Left ventricle myocardium superior (tissue), 1 donor: ENCODE measurements around the gene PDLIM1. TPM values are rescaled to one million over a fixed set of nuclear protein-coding genes. Genes with fewer than 3 reads are reported as not detected.

ENCODE experiments used
- ATAC-seq: fragments of 200-7000 bp; cut with Tn5 transposase; one replicate; pipeline ENCODE4 v1.9.1; 2020; ENCODE audit warnings: mild to moderate bottlenecking, moderate library complexity
- DNase-seq: peaks from one replicate; pipeline ENCODE4 v3.0.0-alpha.2; 2020
- intact Hi-C: fragments of 100-400 bp; cut with micrococcal nuclease; formaldehyde crosslinking; loops from one replicate; pipeline ENCODE4 v1.11.0; 2022
- total RNA-seq: library from RNA; stranded (reverse); fragmentation: NEBNext Ultra II Directional; extraction: Animal tissue kit (Norgen Biotek cat#: 25700); gene quantifications from one replicate; pipeline ENCODE4 v1.2.1, GENCODE V29; 2021
- donor health status: DM: no; HTN: yes; CAD: no; lungs with severe emphysema.

PDLIM1 gene
- total RNA-seq, 1 donor from 2014 or later = 231 TPM

DNA sequence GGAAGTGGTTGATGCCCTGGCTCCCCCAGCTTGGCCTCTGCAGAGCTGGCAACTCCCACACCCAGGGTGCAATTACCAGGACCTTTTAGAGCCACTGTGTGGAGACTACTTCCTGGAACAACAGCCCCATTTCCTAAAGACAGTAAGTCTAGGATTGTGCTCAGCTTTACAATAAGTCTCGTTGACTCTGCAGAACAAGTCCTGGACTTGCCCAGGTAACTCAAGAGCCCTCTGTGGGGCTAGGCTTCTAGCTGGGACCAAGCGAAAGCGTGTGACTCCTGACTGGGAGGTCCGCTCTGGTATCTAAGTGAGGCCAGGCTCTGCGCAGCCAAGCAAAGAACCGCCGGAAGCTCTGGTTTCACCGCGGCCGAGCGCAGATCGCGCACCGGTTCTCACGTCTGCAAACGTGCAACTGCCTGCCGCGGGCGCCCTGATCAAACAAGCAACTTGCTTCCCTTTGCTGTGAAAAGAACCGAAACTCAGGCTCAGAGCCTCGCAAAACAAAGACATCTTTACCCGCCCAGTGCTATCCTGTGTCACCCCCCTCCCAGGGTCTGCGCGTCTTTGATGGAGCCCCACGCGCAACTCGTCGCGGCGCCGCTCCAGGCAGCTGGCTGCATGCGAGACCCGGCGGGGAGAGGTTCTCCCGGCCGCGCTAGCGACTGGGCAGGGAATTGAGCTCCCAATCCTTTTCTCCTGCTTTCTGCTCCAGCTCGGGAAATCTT, 4.4 kb upstream of the PDLIM1 start:
- ATAC-seq (no peak), DNase-seq (peak; percentile 66)
- intact Hi-C loops = no loop called here

DNA sequence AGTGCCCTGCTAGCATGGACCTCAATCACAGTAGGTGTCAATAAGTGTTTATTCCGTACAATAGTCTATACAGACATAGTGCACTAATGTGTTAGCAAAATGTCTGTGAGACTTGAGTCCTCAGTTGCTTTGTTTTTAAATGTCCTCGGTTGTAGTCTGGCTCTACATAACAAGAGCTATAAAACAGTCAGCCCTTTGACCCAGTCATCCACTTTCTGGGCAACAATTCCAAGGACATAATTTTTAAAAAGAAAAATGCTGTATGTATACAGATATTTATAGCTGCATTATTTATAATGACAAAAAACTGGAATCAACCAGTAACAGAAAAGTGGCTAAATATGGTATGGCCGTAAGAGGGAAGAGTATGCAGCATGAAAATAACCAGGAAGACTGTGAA, 2.8 kb upstream of the PDLIM1 start:
- DNase-seq = no peak
- intact Hi-C loops = no loop called here
- ATAC-seq = no peak

DNA sequence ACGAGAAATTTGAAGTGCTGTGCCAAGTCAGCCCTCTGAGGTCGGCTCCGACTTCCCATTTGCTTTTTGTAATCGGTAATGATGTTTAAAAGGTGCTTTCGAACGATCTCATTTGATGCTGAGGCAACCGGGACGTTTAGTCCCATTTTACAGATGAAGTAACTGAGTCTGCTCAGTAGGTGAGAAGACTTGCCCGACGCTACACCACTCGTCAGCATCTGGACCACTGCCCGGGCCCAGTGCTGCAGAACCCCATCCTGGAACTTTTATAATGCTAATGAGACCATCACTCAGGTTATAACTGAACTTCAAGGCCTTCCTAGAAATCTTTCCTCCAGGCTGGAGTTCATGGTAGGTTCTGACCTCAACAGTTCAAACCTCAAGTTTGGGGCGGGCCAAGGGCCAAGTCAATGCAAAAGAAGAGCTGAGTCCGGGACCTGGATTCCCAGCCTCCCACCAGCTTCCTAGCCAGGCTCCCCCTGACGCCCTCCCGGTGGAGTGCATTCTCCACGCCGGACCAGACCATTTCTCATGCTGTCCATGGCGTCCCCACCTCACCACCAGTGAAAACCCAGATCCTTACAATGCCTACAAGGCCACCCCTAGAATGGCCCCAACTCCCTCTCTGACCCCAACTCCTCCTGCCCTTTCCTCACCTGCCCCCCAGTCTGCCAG, 699 bp upstream of the PDLIM1 start:
- no peak for ATAC-seq
- DNase-seq = no peak
- intact Hi-C loops = no loop called here

DNA sequence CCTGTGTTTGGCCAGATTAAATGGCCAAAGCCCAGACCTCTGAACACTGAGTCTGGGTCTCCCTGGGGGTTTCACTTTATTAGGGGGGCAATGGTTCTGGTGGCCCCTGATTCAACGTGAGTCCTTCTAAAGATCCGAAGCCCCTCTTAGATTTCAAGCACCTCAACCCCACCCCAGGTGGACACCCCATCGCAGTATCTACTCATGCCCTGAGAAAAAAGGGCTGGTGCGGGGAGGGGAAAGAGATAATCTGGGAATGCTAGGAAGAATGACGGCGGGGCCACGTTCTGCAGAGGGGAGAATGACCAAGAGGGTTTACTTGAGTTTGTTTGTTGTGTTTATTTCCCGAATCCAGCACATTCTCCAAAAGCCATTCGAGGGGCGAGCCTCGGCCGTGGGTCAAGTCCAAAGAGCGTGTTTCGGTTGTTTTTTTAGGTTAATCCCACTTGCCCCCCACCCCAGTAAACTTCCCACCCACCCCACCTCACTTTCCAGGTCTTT, 832 bp downstream of the PDLIM1 start:
- DNase-seq (no peak), ATAC-seq (no peak)
- intact Hi-C loops = no loop called here

DNA sequence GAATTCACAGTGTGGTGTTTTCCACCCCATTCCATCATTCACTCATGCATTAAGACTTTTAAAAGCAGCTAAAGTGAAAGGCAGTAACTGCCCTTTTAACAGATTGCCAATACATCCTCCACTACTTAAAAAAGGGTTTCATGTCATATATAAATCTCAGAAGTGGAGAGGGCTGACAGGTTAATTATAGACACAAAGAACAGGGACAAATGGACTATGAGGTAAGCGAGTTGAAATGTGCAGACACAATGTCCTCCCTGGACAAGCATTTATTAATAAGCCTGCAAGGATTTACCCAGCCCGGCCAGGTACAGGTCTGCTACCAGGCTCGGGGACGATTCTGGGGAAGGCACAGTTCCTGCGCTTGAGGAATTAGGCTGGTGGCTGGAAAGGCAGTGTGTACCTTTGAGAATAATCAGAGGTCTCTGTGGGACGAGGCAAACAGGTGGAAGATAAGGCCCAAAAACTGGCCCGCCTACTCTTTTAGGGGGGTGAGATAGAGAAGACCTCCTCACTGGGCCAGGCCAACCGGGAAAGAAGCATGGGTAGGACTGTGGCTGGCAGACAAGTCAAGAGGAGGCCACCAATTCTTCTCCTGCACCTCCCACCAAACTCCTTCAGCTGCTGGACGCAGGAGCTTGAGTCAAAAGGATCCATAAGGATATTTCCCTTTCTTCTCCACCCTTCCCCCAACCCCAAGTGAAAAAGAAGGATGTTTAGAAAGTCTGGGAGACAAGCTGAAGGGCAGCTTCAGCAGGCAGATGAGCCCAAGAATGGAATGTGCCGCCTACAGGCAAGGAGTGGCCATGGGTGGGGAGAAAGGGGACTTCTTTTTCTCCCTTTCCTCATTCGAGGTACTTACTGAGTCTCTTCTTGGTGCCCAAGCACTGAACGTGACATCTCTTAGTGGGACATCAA, 1.5 kb downstream of the PDLIM1 start:
- DNase-seq (peak; percentile 41), ATAC-seq (peak; percentile 68)
- intact Hi-C loops = no loop called here

DNA sequence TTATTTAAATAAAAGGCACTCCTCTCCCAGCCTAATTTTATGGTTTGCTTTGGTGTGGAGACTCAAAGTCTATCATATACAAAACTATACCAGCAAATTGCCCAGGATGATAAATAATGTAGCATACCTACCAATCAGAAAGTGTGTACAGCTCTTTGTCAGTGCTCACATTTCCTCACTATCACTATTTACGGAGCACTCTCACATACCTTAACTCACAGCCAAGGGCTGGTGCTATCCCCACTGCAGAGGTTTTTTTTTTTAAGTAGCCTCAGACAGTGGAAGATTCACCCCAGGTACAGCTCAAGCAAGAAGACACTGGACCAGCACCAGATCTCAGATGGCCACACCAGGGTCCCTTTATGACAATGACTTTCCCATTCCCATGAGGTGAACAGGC, 2.5 kb downstream of the PDLIM1 start:
- ATAC-seq = peak; percentile 28
- DNase-seq = no peak
- intact Hi-C loops = no loop called here

DNA sequence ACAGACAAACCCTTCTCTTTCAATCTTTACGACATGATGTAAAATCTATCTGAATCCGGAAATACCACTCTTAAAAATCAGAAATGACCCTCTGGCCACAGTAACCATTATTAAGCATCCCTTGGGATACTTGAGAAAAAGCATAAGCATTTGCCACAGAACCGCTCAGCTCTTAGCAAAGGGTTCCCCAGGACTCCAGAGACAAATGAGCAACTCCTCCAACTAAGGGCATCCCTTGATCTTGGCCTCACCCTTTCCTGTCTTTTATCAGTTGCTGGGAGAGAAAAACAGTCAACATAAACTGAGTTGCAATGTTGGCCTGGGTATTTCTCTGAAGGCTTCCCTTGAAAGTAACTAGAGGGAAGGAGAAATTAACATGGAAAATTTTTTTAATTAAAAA, 3.5 kb downstream of the PDLIM1 start:
- DNase-seq (no peak), ATAC-seq (peak; percentile 9)
- intact Hi-C loops = loop anchor here (2.0 kb wide), 1 partner anchor 40 kb away; no protein-coding TSS in a partner anchor

DNA sequence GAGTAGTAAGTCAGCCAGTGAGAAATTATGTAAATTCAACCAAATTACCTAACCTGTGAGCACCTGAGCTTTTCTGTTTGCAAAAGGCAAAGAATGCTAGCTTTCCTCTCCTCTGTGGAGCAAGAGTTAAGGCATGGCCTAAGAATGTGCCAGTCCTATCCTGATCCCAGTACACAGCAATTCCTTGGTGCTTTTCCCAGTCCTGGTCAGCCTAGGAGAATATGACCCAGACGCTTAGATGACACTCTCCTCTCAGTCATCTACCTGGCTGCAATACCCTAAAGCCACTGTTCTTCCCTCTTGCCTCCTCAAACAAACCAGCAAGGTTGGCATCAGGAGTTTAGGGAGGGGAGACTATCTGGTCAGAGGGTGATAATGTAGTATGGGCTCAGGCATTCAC, 4.1 kb downstream of the PDLIM1 start:
- intact Hi-C loops = loop anchor here (2.0 kb wide), 1 partner anchor 40 kb away; no protein-coding TSS in a partner anchor
- DNase-seq (no peak), ATAC-seq (peak; percentile 7)

DNA sequence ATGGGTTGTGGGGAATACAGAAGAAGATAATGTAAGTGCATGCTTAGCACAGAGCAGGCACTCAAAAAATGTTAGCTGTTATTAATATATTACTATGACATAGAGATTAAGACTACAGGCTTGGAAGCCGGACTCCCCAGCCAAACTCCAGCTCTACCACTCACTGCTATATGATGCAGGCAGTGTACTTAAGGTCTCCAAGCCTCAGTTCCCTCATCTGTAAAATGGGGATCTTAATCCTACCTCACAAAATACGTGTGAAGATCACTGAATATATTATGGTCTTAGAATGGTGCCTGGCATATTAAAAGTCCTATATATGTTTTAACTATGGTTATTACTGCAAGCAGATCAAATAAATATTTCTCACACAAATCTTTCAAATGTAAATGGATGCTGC, 5.2 kb downstream of the PDLIM1 start:
- ATAC-seq = peak; percentile 37
- no peak for DNase-seq
- intact Hi-C loops = no loop called here

DNA sequence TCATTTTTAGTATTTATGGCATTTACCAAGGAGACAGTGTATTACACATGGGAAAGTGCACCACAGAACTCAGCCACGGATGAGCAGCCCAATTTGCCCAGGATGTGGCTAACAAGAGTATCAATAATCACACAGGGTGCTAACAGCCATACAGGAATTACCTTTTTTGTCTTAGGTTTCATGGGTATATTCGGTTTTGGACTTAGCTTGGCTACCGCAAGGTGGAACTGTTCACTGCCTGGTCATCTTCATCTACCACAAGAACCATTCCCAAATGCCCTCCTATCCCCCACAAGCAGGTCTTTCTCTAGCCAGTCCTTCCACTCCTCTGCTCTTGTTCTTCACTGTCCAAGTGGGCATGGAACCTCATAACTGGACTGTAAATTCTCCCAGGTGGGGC, 6.0 kb downstream of the PDLIM1 start:
- no peak for DNase-seq
- intact Hi-C loops = no loop called here
- ATAC-seq = no peak

DNA sequence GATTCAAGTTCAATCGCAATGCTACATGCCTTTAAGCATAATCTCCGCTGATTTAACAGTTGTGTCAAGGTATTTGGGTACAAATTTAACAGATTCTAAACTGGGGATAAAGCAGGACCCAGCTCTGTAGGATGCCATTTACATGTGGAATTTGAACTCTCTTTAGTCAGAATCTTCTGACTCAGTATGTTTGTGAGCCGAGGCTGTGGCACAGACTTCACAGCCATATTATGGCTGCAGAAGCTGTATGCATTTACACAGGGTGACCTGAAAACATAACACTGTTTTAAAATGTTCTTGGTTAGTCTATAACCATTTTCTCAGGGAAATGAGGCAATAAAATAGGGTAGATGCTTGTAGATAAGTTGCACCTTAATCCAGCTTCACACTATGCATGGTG, 8.7 kb downstream of the PDLIM1 start:
- intact Hi-C loops = no loop called here
- DNase-seq (no peak), ATAC-seq (no peak)

DNA sequence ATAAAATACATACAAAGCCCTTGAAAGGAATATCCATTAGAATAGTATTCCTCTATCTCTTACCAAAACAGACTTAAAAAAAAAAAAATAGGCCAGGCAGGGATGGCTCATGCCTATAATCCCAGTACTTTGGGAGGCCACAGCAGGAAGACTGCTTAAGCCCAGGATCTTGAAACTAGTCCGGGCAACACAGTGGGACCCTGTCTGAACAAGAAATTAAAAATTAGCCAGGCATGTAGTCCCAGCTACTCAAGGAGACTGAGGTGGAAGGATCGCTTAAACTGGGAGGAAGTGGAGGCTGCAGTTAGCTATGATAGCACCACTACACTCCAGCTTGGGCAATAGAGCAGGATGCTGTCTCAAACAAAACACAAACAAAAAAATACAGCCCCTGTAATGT, 9.6 kb downstream of the PDLIM1 start:
- no peak for ATAC-seq
- DNase-seq = no peak
- intact Hi-C loops = no loop called here

DNA sequence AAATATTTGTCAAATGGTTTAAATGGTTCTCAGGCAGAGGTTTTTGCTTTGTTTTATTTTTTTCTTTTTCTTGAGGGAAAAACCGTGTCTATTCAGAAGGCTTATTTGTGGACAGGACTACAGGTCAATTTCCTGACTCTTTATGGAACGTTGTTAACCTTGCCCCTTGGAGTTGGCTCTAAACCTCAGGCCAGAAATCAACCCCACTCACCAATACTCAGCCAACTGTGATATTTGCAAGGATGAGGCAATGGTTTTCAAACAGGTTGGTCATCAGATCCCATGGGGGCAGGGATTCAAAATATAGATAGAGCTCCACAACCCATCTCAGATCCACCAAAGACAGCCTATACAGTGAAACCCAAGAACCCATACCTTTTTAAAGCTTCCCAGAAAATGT, 10.2 kb downstream of the PDLIM1 start:
- intact Hi-C loops = no loop called here
- no peak for ATAC-seq
- no peak for DNase-seq

DNA sequence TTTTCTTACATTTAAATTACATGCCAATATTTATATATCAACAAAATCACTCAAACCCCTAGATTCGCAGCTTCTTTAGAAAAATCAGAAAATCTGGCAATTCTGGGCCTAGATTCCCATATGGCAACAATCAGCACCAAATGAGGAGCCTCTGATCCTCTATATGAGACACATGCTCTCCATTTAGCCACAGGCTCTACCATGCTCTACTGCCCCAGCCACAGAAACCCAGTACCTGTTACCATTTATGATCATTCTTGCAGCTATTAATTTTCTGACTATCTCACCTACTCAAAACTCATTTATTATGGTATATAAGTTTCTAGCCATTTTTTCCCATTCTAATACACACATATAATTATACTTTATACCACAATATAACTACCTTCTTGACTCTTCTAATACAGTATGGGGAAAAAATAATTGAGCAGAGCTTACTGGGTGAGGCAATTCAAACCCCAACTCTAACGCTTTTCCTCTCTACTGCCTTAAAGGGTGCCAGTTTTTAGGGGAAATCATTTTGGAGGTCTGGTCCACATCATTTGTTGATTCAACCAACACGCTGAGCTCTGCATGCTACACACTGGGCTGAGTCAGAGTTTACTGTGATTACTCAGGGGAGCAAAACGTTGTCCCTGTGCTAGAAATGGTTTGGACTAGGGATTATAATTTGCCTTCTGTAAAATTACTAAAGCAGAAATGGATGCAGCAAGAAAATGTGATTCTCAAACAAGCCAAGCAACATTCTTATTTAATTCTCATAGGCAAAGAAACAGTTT, 11.6 kb downstream of the PDLIM1 start:
- DNase-seq (no peak), ATAC-seq (peak; percentile 25)
- intact Hi-C loops = no loop called here

DNA sequence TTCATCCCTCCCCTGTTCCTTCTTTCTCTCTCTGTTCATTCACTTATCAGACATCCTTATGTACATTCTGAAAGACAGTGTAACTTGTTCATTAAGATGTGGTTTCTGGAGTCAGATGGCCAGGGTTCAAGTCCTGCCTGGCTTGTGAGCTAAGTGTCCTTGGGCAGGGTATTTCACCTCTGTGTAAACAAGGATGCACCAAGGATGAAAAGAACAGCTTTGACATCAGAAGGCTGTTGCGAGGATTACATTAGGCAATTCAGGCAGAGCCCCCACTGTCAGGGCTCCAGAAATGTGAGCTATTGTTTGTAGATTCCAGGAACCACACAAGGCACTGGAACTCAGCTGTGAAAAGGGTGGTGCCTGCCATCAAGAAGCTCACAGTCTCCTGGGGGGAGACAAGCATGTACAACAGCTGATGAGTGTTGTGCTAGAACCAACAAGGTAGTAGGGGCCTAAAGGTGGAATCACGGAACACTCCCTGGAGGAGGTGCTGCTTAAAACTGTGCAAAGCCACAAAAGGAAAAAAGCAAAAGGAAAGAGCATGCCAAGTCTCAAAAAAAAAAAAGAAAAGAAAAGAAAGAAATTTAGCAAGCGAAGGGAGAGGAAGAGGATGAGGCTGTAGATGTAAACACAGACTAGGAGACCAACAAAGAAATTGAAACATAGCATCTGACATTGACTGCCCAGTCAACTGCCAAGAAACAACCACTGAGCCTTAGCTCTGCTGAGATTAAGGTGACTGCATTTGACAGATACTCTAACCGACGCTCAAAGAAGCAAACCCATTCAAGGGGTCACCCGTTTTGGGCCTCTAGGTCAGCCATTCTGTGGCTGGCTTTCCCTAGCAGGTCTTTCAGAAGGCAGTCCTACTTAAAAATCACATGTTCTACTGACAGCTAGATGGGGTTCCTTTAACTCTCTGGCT, 12.5 kb downstream of the PDLIM1 start:
- intact Hi-C loops = no loop called here
- DNase-seq (no peak), ATAC-seq (peak; percentile 29)

DNA sequence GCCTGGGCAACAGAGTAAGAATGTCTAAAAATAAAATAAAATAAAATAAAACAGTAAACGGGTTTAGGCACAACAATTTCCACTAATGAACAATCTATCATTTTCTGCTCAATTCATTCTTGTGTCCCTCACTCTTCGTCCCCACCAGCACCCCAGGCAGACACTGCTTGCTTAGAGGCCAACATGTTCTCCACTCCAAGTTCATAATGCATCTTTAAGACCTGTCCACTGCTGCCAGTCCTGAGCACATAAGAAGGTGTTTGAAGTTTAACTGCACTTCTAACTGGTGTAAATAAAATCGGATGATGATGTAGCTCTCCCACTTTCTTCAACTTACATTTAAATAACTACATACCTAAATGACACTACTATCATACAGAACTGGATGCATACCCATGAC, 13.2 kb downstream of the PDLIM1 start:
- intact Hi-C loops = no loop called here
- ATAC-seq (no peak), DNase-seq (no peak)

DNA sequence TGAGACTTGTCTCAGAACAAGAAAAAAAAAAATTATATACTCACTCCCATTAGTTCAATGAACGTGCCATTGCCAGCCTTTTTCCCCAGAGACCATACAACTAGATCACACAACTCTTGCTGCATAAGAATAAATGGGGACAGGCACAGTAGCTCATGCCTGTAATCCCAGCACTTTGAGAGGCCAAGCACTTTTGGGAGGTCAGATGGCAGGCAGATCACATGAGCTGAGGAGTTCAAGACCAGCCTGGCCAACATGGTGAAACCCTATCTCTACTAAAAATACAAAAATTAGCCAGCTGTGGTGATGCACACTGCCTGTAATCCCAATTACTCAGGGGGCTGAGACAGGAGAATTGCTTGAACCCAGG, 13.6 kb downstream of the PDLIM1 start:
- ATAC-seq (no peak), DNase-seq (no peak)
- intact Hi-C loops = no loop called here
